ENCODE results near the gene TIMM29.
A peak's percentile ranks its signal among the peaks of the same experiment; 100 is the strongest.

The TIMM29 gene

DNA sequence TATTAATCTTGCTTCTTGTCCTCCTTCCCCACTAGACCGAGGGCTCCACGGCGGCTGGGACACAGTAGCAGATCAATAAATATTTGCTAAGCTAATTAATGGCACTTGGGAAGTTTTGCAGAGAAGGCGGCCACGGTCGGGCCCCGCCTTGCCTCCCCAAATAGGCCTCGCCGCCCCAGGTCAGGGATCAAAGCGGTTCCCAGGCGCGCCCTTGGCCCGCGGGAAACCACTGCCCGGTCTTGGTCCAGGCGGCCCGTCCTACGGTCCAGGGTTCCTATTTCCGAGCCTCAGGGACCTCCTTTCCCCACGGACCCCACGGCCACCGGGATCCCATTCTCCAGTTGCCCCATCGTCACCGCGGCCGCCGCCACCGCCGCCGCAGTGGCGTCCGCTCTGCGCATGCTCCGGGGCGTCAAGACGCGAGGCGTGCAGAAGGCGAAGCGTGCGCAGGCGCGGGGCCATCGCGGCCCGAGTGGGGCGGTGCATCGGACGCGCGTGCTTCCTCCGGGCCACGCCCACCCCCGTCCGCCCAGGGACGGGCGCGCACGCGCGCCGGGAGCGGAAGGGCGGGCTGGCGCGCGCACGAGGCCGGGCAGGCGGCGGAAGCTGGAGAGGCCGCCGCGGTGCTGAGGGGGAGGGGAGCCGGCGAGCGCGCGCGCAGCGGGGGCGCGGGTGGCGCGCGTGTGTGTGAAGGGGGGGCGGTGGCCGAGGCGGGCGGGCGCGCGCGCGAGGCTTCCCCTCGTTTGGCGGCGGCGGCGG lies 31.9 kb downstream of the TIMM29 start, which contains the start of gene SMARCA4:
TSS of gene SMARCA4 (plus strand) at position 717 of the 759 bp plus-strand sequence. CDS start 23,122 bp downstream, outside the sequence.
- no peaks in the 10 kb centered on the region for H3K9me3 ChIP-seq (ENCODE audit: control insufficient read depth in 1 of 2, low read length in 2 of 2)
- H3K27me3 ChIP-seq (ENCODE audit: low read depth, low read length), result no peaks in the 10 kb centered on the region
- peaks cover 4 to 17% of the 10 kb centered on the region in 2 donors for H3K4me1 ChIP-seq (ENCODE audit: control insufficient read depth in 1 of 2, insufficient read depth in 2 of 2, low read length in 2 of 2)
- H3K27ac ChIP-seq (ENCODE audit: low read length), result peak within 1 kb of the TSS; percentile 69
- H3K36me3 ChIP-seq (ENCODE audit: control insufficient read depth in 1 of 2, insufficient read depth in 2 of 2, low read length in 2 of 2), result no peaks in the 10 kb centered on the region
- peak within 1 kb of the TSS; percentile 91 to 97 for H3K4me3 ChIP-seq (ENCODE audit: low read depth in 1 of 2, low read length in 2 of 2)

DNA sequence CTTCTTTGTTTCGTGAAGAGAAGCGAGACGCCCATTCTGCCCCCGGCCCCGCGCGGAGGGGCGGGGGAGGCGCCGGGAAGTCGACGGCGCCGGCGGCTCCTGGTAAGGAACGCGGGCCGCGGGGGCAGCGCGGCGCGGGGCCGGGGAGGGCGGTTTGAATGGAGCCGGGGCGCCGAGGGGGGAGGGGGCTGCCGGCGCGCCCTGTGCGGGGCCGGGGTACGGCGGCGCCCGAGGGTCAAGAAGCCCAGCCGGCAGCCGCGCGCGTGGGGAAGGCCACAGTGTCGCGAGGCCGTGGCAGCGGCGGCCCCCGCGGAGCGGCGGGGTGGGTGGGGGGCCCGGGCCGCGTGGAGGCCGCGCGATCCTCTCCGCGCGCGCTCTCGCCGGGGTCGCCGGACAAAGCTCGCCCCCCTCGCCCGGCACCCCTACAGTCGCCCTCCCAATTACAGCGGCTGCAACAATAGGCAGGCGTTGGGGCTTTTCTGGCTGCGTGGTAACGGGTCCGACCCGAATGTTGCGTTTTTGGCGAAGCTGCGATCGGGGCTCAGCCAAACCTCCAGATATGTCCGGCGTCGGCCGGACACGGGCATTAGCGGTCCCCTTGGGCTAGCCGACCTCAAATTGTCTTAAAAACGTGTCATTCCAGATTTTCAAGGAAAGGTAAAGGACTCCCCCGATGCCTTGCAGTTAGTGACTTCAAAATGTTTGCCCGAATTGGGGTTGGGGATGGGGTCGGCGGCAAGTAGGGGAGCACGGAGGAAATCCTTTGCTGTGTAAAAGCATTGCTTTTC lies 32.7 kb downstream of the TIMM29 start:
- Histone ChIP-seq H3K4me1 (ENCODE audit: control insufficient read depth in 1 of 2, insufficient read depth in 2 of 2, low read length in 2 of 2) (peaks cover 4 to 17% of the 10 kb centered on the region in 2 donors), H3K4me3 (ENCODE audit: low read depth in 1 of 2, low read length in 2 of 2) (peak overlapping the region; percentile 91 to 97), H3K27me3 (ENCODE audit: low read depth, low read length) (no peaks in the 10 kb centered on the region), H3K27ac (ENCODE audit: low read length) (peak overlapping the region; percentile 27), H3K36me3 (ENCODE audit: control insufficient read depth in 1 of 2, insufficient read depth in 2 of 2, low read length in 2 of 2) (no peaks in the 10 kb centered on the region), H3K9me3 (ENCODE audit: control insufficient read depth in 1 of 2, low read length in 2 of 2) (no peaks in the 10 kb centered on the region)

DNA sequence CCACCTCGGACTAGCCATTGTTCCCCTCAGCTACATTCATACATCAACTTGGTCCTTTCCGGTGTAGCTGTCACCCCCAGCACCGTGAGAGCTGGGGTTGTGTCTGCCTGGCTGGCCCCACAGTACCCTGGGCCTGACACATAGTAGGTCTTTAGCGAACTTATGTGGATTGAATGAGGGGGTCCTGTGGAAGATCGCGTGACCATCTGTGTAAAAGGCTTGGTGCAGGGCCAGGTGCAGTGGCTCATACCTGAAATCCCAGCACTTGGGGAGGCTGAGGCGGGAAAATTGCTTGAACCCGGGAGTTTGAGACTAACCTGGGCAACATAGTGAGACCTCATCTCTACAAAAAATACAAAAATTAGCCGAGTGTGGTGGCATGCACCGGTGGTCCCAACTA lies 34.3 kb downstream of the TIMM29 start:
- H3K27me3 ChIP-seq (ENCODE audit: low read depth, low read length), result no peaks in the 10 kb centered on the region
- H3K27ac ChIP-seq (ENCODE audit: low read length), result no peak overlapping the region
- no peak overlapping the region for H3K4me3 ChIP-seq (ENCODE audit: low read depth in 1 of 2, low read length in 2 of 2)
- peaks cover 4 to 17% of the 10 kb centered on the region in 2 donors for H3K4me1 ChIP-seq (ENCODE audit: control insufficient read depth in 1 of 2, insufficient read depth in 2 of 2, low read length in 2 of 2)
- no peaks in the 10 kb centered on the region for H3K36me3 ChIP-seq (ENCODE audit: control insufficient read depth in 1 of 2, insufficient read depth in 2 of 2, low read length in 2 of 2)
- H3K9me3 ChIP-seq (ENCODE audit: control insufficient read depth in 1 of 2, low read length in 2 of 2), result no peaks in the 10 kb centered on the region

DNA sequence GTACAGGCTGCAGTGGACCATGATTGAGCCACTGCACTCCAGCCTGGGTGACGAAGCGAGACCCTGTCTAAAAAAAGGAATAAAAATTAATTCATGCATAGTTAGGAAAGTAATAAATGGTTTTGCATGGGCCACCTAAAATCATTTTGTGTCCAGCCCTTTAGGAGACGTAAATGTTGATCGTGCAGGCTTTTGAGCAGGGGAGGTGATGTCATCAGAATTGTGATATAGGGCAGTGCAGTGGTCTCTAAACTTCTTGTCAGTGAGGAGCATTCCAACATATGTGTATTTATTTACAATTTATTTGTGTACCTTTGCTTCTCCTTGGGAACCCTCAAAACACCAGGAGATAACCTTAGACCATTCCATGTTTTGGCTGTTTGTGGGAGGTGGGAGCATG lies 35.3 kb downstream of the TIMM29 start:
- Histone ChIP-seq H3K27me3 (ENCODE audit: low read depth, low read length) (no peaks in the 10 kb centered on the region), H3K4me3 (ENCODE audit: low read depth in 1 of 2, low read length in 2 of 2) (no peak overlapping the region), H3K4me1 (ENCODE audit: control insufficient read depth in 1 of 2, insufficient read depth in 2 of 2, low read length in 2 of 2) (peaks cover 4 to 17% of the 10 kb centered on the region in 2 donors), H3K36me3 (ENCODE audit: control insufficient read depth in 1 of 2, insufficient read depth in 2 of 2, low read length in 2 of 2) (no peaks in the 10 kb centered on the region), H3K9me3 (ENCODE audit: control insufficient read depth in 1 of 2, low read length in 2 of 2) (no peaks in the 10 kb centered on the region), H3K27ac (ENCODE audit: low read length) (no peak overlapping the region)

DNA sequence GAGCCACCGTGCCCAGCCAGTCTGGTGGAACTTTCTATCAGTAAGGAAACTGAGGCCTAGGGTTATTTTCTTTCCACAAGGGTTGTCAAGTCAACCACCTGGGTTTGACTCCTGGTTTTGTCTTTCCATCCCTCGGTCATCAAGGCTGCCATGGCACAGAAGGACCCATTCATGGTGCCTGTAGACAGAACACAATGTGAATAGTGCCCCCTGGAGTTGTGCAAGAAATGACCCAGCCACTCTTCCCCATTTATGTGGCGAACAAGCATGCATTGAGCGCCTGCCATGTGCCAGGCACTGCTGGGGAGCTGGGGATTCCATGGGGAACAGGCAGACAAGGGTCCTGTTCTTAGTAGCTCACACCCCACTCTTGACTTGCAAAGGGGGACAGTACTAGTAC lies 36.3 kb downstream of the TIMM29 start:
- no peaks in the 10 kb centered on the region for H3K27me3 ChIP-seq (ENCODE audit: low read depth, low read length)
- no peaks in the 10 kb centered on the region for H3K9me3 ChIP-seq (ENCODE audit: control insufficient read depth in 1 of 2, low read length in 2 of 2)
- H3K4me3 ChIP-seq (ENCODE audit: low read depth in 1 of 2, low read length in 2 of 2), result no peak overlapping the region
- H3K27ac ChIP-seq (ENCODE audit: low read length), result no peak overlapping the region
- H3K4me1 ChIP-seq (ENCODE audit: control insufficient read depth in 1 of 2, insufficient read depth in 2 of 2, low read length in 2 of 2), result peaks cover 4 to 17% of the 10 kb centered on the region in 2 donors
- H3K36me3 ChIP-seq (ENCODE audit: control insufficient read depth in 1 of 2, insufficient read depth in 2 of 2, low read length in 2 of 2), result no peaks in the 10 kb centered on the region

DNA sequence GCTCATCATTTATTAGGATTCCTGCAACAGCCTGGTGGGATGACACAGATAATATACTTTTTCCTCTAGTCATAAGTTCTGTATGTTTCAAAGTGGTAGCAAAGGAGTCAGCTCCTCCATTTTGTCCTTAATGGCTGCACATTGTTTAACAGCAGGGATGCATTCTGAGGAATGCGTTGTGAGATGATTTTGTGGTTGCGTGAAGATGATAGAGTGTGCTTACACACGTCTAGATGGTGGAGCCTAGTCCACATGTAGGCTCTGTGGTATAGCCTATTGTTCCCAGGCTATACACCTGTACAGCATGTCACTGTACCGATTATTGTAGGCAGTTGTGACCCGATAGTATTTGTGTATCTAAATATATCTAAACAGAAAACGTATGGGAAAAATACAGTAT lies 36.8 kb downstream of the TIMM29 start:
- H3K27ac ChIP-seq (ENCODE audit: low read length), result no peak overlapping the region
- H3K27me3 ChIP-seq (ENCODE audit: low read depth, low read length), result no peaks in the 10 kb centered on the region
- H3K36me3 ChIP-seq (ENCODE audit: control insufficient read depth in 1 of 2, insufficient read depth in 2 of 2, low read length in 2 of 2), result no peaks in the 10 kb centered on the region
- H3K9me3 ChIP-seq (ENCODE audit: control insufficient read depth in 1 of 2, low read length in 2 of 2), result no peaks in the 10 kb centered on the region
- H3K4me3 ChIP-seq (ENCODE audit: low read depth in 1 of 2, low read length in 2 of 2), result no peak overlapping the region
- H3K4me1 ChIP-seq (ENCODE audit: control insufficient read depth in 1 of 2, insufficient read depth in 2 of 2, low read length in 2 of 2), result peaks cover 4 to 17% of the 10 kb centered on the region in 2 donors

DNA sequence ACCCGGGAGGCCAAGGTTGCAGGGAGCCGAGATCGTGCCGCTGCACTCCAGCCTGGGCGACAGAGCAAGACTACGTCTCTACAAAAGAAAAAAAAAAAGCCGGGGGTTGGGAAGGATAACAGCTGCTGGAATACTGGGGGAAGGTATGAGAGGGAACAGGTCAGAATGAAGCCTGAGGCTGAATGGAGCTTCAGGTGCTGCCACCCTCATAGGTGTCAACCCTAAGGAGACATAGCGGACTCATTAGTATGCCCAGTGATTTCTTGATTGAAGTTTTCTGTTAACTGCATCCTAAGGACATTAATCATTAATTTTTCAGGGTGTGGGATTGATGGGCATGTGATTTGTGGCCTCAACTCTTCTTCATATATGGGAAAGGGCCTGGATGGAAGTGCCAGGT lies 38.2 kb downstream of the TIMM29 start:
- Histone ChIP-seq H3K9me3 (ENCODE audit: control insufficient read depth in 1 of 2, low read length in 2 of 2) (no peaks in the 10 kb centered on the region), H3K36me3 (ENCODE audit: control insufficient read depth in 1 of 2, insufficient read depth in 2 of 2, low read length in 2 of 2) (no peaks in the 10 kb centered on the region), H3K4me3 (ENCODE audit: low read depth in 1 of 2, low read length in 2 of 2) (no peak overlapping the region), H3K4me1 (ENCODE audit: control insufficient read depth in 1 of 2, insufficient read depth in 2 of 2, low read length in 2 of 2) (peaks cover 4 to 17% of the 10 kb centered on the region in 2 donors), H3K27ac (ENCODE audit: low read length) (no peak overlapping the region), H3K27me3 (ENCODE audit: low read depth, low read length) (no peaks in the 10 kb centered on the region)

DNA sequence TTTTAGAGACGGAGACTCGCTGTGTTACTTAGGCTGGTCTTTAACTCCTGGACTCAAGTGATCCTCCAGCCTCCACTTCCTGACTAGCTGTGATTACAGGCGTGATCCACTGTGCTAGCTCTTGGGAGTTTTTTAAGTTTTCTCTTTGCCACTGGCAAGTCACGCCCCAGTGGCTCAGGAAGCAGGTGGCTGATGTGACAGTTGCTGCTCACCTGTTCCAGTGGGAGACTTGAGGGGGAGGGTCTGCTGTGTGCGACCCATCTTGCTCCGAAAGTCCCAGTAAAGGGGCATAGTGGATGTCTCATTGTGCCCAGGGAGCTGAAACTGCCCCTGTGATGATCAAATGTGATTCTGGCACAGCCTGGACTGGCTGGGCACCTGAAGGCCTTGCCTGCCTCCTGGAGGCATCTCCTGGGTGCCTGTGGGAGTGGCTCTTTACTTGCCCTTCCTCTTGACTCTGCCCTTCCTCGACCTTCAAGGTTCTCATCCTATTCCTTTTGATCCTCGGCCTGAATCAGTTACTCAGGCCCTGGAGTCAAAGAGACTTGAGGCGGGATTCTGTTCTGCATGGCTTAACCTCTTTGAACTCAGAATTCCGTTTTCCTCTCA lies 40.0 kb downstream of the TIMM29 start:
- H3K4me1 ChIP-seq (ENCODE audit: control insufficient read depth in 1 of 2, insufficient read depth in 2 of 2, low read length in 2 of 2), result peaks cover 0 to 1% of the 10 kb centered on the region in 2 donors

DNA sequence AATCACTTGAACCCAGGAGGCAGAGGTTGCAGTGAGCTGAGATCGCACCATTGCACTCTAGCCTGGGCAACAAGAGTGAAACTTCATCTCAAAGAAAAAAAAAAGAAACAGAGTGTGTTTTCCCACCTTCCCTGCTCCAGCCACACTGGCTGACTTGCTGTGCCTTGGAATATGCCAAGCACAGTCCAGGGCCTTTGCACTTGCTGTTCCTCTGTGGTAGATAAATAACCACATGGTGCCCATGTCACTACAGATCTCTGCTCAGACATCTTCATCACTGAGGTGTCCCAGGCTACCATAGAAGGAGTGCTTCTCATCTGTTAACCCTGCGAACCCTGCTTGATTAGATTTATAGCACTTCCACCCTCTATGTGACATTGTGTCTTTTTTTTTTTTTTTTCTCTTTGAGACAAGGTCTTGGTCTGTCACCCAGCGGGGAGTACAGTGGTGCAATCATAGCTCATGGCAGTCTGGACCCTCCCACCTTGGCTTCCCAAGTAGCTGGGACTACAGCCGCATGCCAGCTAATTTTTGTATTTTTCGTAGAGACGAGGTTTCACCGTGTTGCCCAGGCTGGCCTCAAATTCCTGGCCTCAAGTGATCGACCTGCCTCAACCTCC lies 42.6 kb downstream of the TIMM29 start:
- H3K27ac ChIP-seq (ENCODE audit: low read length), result no peak overlapping the region
- no peaks in the 10 kb centered on the region for H3K36me3 ChIP-seq (ENCODE audit: control insufficient read depth in 1 of 2, insufficient read depth in 2 of 2, low read length in 2 of 2)
- no peaks in the 10 kb centered on the region for H3K27me3 ChIP-seq (ENCODE audit: low read depth, low read length)
- no peak overlapping the region for H3K4me3 ChIP-seq (ENCODE audit: low read depth in 1 of 2, low read length in 2 of 2)
- no peaks in the 10 kb centered on the region for H3K9me3 ChIP-seq (ENCODE audit: control insufficient read depth in 1 of 2, low read length in 2 of 2)
- H3K4me1 ChIP-seq (ENCODE audit: control insufficient read depth in 1 of 2, insufficient read depth in 2 of 2, low read length in 2 of 2), result peaks cover 5 to 12% of the 10 kb centered on the region in 2 donors

More for the DNA sequence above, 40.0 kb downstream of the TIMM29 start:
- H3K27ac ChIP-seq (ENCODE audit: low read length), result no peak overlapping the region
- no peak overlapping the region for H3K4me3 ChIP-seq (ENCODE audit: low read depth in 1 of 2, low read length in 2 of 2)
- no peaks in the 10 kb centered on the region for H3K9me3 ChIP-seq (ENCODE audit: control insufficient read depth in 1 of 2, low read length in 2 of 2)
- H3K36me3 ChIP-seq (ENCODE audit: control insufficient read depth in 1 of 2, insufficient read depth in 2 of 2, low read length in 2 of 2), result no peaks in the 10 kb centered on the region
- H3K27me3 ChIP-seq (ENCODE audit: low read depth, low read length), result no peaks in the 10 kb centered on the region

DNA sequence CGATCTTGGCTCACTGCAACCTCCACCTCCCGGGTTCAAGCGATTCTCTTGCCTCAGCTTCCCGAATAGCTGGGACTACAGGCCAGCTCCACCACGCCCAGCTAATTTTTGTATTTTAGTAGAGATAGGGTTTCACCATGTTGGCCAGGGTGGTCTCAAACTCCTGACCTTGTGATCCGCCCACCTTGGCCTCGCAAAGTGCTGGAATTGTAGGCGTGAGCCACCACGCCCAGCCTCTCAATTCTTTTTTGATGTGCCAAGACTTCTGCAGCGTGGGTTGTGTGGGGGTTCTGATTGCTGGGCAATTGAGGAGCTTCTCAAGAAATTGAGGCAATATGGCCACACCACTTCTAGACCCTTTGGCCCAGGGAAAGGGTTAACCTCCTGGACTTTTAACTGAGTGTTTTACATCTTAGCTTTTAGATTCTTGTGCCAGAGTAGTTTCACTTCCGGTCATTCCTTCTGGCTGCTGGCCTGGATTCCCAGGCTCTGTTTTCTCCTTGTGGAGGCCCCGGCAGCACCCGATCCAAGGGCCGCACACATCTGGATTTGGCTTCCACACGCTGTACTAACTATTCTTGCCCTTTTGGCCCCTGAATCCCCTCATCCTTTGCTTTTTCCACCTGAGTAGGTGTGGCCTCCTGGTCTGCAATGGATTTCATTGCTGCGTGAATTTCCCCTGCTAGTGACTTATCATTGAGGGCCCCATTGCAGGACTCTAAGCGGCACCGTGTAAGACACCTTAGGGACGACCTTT lies 46.9 kb downstream of the TIMM29 start:
- no peaks in the 10 kb centered on the region for H3K9me3 ChIP-seq (ENCODE audit: control insufficient read depth in 1 of 2, low read length in 2 of 2)
- peaks cover 5 to 19% of the 10 kb centered on the region in 2 donors for H3K4me1 ChIP-seq (ENCODE audit: control insufficient read depth in 1 of 2, insufficient read depth in 2 of 2, low read length in 2 of 2)
- no peaks in the 10 kb centered on the region for H3K27me3 ChIP-seq (ENCODE audit: low read depth, low read length)
- peak overlapping the region in 1 of 2 donors; percentile 15 for H3K4me3 ChIP-seq (ENCODE audit: low read depth in 1 of 2, low read length in 2 of 2)
- H3K27ac ChIP-seq (ENCODE audit: low read length), result no peak overlapping the region
- no peaks in the 10 kb centered on the region for H3K36me3 ChIP-seq (ENCODE audit: control insufficient read depth in 1 of 2, insufficient read depth in 2 of 2, low read length in 2 of 2)

Measured in muscle layer of duodenum (tissue), 2 donors.